UCSD-AML1 (cell line): ENCODE results near the gene LRRC28.
"Not testable (repeated sequence)": the region's sequence is repeated elsewhere in the genome, so short reads cannot be mapped to it uniquely, and the experiment has no call there.

ENCODE experiments used
- DNase-seq: peaks from one replicate; lab custom pipeline; 2025; ENCODE audit not compliant: unreplicated experiment; lab: John Stamatoyannopoulos, UW

Gene LRRC28

GRCh38 chr15:99390667-99391066, 139.4 kb downstream of the LRRC28 start:
- DNase-seq: no peak

GRCh38 chr15:99393641-99394040, 142.4 kb downstream of the LRRC28 start:
- no peak for DNase-seq

GRCh38 chr15:99396375-99396774, 145.1 kb downstream of the LRRC28 start:
- DNase-seq: no peak

- no peak for DNase-seq
Measured at GRCh38 chr15:99399061-99399460, 147.8 kb downstream of the LRRC28 start.

GRCh38 chr15:99399618-99400017, 148.3 kb downstream of the LRRC28 start:
- DNase-seq: no peak

- DNase-seq: not testable (repeated sequence)
Measured at GRCh38 chr15:99401216-99401615, 149.9 kb downstream of the LRRC28 start.

- no peak for DNase-seq
Measured at GRCh38 chr15:99402014-99402729, 150.9 kb downstream of the LRRC28 start.

- DNase-seq: no peak
Measured at GRCh38 chr15:99403597-99403996, 152.3 kb downstream of the LRRC28 start.

GRCh38 chr15:99404454-99404853, 153.2 kb downstream of the LRRC28 start:
- DNase-seq: no peak

- no peak for DNase-seq
Measured at GRCh38 chr15:99406120-99406519, 154.8 kb downstream of the LRRC28 start.

- no peak for DNase-seq
Measured at GRCh38 chr15:99406716-99407487, 155.6 kb downstream of the LRRC28 start.

- no peak for DNase-seq
Measured at GRCh38 chr15:99407716-99408115, 156.4 kb downstream of the LRRC28 start.

- DNase-seq: no peak
Measured at GRCh38 chr15:99408236-99409096, 157.2 kb downstream of the LRRC28 start.

- peak; percentile 67 for DNase-seq
Measured at GRCh38 chr15:99409097-99409473, 157.8 kb downstream of the LRRC28 start.

GRCh38 chr15:99409560-99409959, 158.3 kb downstream of the LRRC28 start:
- DNase-seq: no peak

- no peak for DNase-seq
Measured at GRCh38 chr15:99410477-99410876, 159.2 kb downstream of the LRRC28 start.

- no peak for DNase-seq
Measured at GRCh38 chr15:99411234-99411633, 160.0 kb downstream of the LRRC28 start.

- no peak for DNase-seq
Measured at GRCh38 chr15:99412082-99412481, 160.8 kb downstream of the LRRC28 start.

GRCh38 chr15:99412626-99413025, 161.3 kb downstream of the LRRC28 start:
- no peak for DNase-seq

GRCh38 chr15:99413955-99414754, 162.9 kb downstream of the LRRC28 start:
- no peak for DNase-seq
